ENCODE data around the gene SCAF11.

Gene SCAF11

DNA sequence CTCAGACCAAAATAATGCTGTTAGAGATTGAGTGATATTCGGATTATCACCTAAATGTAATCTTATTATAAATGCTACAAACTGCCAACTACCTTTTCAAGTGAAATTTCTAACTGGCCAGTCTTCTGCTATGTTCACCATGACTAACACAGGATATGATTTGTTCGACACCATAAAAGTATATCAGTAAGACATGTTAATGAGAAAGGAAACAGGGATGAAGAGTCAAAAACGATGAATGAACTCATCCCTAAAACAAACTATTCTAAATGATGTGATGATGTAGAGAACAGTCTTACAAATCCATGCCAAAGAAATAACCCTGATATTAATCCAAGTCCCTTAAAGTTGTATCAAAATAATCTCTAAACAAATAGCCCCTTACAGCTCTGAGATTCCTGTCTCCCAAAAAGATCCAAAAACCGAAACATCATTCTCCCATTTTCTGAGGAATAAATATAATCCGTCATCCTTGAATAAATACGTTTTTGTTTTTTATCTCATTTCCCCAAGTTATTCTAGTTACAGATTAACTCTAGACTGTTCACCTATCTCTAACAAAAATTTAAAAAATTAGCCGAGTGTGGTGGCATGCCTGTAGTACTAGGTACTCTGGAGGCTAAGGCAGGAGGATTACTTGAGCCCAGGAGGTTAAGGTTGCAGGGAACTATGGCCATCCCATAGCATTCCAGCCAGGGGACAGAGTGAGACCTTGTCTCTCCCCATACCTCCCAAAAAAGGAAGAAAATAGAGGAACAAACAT is 9.1 kb downstream of the SCAF11 start:
- no peak for DNase-seq

DNA sequence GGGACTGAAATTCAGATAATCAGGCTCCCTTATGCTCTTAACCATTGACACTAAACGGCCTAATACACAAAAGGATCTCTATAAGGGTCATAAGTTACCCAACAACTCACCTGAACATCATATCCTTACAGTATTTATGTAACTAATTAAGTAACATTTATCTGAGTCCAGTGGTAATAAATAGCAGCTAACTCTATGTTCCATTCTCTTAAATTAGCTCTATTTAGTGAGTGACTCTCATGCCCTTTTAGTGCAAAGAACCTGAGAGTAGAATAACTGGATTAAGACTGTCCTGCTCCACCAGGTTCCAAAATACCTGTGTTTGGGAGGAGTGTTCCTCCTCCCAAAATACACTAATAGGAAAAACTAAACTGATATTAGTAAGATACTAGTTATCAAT is 9.8 kb downstream of the SCAF11 start:
- no peak for DNase-seq

DNA sequence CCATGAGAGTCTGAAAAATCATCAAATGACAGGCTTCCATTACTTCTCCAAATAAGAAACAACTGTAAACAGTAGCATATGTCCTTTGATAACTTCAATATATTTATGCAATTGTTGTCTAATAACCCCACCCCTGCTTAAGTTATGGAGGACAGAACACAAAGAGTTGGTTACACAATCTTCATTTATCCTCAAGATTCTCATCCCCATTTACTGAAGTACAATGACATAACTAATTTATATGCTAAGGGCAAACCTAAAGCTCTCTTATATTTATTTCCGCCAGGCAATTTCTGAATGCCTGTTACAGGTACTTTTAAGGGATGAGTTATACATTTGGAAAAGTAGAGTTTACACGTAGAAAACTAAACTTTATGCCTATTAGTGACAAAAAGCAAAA is 12.3 kb downstream of the SCAF11 start:
- DNase-seq: no peak

DNA sequence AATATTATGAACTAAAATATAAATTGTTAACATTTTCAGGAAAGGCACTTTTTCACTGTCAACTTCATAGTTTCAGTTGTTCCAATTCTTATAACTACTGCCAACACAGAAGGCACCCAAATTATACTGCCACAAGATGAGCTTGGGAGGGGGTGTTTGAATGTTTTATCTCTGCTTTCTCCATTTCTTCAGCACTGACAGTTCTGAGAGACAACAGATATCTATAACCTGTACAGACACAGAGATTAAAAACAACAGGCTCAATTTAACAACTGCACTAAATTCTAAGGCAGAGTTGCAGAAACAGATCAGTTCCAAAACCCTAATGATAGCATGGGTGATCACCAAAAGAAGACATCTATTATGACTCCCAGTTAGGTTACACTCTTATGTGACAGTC is 12.8 kb downstream of the SCAF11 start:
- DNase-seq: no peak

DNA sequence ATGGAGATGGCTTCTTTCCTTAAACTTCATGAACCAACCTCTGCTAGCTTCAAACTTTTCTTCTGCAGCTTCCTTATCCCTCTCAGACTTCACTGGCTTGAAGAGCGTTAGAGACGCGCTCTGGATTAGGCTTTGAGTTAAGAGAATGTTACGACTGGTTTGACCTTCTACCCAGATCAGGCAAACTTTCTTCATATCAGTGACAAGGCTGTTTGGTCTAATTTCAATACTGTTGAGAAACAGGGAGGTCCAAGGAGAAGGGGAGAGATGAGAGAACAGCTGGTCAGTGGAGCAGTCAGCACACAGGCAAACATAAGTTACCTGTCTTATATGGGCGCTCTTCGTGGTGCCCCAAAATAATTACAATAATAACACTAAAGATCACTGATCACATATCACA is 14.9 kb downstream of the SCAF11 start:
- DNase-seq: no peak

DNA sequence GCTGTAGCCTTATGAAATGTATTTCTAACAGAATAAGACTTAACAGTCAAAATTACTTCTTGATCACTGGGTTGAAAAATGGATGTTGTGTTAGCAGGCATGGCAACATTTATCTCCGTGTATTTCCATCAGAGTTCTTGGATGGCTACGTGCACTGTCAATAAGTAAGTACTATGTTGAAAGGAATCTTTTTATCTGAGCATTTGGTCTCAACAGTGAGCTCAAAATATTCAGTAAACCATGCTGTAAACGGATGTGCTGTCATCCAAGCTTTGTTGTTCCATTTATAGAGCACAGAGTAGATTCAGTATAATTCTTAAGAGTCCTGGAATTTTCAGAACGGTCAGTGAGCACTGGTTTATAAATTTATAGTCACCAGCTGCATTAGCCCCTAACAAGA is 15.5 kb downstream of the SCAF11 start:
- DNase-seq: no peak

DNA sequence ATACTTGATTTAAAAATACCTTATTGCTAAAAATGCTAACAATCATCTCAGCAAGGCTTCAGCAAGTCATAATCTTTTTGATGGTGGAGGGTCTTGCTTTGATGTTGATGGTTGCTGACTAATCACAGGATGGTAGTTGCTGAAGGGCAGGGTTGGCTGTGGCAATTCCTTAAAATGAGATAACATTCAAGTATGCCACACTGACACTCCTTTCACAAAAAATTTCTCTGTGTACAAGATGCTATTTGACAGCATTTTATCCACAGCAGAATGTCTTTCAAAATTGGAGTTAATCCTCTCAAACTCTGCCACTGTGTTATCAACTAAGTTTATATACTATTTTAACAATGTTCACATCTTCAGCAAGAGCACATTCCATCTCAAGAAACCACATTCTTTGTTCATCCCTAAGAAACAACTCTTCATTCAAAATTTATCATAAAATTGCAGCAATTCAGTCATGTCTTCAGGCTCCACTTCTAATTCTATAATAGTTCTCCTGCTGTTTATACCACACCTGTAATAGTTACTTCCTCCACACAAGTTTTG is 16.1 kb downstream of the SCAF11 start:
- no peak for DNase-seq

DNA sequence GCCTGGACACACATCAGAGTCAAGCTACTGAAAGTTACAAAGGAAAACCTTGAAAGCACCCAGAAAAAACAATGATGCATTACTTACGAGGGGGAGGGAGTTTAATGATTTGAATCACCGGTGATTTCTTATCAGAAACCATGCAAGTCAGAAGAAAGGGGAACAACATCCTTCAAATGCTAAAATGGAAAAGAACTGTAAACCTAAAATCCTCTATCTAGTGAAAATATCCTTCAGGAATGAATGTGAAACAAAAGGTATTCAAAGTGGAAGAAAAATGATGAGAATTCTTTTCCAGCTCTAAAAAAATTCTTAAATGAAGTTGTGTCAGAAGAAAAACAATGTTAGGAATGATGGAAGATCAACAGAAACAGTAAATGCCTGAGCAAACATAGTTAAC is 16.8 kb downstream of the SCAF11 start:
- DNase-seq: no peak

DNA sequence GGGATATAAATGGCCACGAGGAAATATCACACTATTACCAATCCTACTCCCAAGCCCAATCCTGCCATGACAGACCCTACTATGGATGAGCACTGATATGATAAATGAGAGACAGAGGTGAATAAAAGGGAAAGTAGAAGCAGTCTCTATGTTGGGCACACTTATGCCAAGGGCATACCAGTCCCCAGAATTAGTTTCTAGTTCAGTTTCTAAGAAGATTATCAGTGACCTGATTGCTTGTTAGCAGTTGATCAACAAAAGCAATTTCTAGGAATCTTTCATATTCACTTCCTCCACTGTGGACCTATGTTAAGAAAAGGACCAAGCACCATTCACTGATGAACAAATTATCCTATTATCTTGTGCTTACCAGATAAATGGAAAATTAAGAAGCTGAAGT is 20.0 kb downstream of the SCAF11 start:
- no peak for DNase-seq

DNA sequence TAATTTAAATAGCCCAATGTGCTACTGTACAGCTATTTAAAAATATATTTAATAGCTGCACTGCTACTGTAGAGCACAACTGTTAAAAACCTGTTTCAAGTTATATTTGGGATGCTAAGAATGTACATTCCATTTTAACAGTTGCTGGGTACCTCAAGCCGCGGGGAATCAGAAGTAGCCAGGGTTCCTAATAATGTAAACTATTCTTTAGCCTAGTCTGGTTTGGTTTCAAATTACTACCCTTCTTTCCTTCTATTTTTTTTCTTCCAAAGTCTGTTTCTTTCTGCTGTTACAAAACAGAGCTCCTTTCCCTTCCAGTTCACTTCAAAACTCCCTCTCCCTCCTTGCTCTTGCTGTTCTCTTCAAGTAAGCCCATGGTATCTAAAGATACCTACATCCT is 21.3 kb downstream of the SCAF11 start:
- no peak for DNase-seq

DNA sequence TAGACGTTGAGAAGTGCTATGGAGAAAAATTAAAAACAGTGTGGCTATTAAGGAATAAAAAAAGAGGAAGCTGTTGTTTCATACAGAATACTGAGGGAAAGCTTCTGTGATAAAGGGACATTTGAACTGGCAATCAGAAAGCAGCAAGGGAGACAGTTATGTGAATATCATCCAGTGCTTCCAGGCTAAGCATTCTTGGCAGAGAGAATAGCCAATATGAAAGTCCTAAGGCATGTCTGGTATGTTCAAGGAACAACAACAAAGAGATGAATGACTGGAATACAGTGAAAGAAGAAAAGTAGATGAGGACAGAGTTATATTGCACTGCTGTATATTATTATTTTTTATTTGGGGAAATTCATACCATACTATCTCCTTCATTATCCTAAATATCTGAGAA is 23.9 kb downstream of the SCAF11 start:
- DNase-seq: no peak

DNA sequence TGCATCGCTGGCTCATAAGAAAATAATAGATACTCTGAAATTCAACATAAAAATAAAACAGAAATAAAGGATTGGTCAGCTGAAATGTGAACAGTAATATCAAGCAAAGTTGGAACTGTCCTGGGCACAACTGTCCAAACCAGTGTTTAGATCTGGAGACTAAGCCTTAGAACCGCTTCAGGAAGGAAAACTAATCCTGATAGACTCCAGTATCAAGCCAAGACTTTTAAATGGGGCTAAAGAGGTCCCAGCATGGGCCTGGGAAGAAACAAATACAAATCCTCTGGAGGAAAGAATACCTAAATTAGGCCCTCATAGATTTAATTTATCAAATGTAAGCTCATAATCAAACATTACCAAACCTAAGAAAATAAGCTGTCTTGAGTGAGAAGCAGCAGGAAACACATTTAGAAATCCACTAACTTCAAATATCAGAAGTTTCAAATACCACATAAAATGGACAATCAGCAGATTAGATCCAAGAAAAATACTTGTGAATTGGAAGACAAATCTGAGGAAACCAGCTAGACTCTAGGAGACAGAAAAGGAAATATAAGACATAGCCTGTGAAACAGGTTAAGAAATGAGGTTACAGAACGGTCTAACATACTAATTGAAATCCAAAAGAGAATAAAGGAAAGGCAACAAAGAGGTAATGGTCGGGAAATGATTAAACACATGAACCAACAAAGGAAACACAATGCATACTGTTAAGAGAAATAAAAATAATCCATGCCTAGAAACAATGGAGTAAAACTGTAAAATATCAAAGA is 27.6 kb downstream of the SCAF11 start:
- no peak for DNase-seq

DNA sequence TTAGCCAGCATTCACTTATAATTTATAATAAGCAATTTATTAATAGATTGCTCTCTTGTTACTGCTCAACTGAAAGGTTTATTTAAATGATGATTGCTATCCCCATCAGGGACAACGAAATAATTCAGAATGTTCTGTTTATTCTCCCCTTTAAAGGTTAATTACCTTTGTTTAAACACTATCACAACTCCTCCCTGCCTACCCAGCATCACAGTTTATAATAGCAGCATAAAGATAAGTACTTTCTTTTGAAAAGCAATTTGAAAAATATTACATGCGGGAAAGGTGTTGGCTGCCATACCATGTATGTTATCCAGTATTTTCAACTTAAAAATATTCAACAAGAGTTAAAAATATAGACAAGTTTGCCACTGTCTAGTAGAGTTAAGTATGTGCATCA is 30.6 kb downstream of the SCAF11 start:
- DNase-seq: no peak

DNA sequence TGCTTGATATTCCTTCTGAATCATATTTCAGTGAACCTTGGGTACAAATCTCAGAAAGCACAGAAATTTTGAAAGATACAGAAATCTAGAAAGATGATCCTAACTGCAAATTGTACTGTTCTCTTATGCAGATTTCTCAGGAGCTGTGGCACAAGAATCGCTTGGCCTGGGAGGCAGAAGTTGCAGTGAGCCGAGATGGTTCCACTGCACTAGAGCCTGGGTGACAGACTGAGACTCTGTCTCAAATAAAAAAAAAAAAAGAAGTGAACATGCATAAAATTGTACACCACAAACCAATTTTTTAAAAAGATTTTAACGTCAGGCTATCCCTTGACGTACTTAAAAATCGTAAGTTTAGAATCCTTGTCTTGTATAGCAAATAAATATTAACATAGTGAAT is 31.3 kb downstream of the SCAF11 start:
- DNase-seq: no peak

DNA sequence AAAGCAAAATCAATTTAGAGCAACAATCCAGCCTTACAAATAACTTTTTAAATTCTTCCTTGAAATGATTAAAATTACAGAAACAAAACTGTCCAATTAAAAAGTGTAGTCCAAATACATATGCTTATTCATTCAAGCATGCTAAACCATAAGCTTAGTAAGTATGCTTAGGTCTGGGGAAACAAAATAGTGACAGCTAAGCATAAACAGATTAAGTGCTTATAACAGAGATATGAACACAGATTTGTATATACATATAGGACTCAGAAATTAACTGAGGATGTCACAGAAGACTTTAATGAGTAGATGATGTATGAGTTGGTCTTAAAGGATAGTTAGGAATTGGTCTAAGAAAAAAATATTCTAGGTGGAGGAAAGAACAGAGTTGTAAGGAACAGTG is 41.8 kb downstream of the SCAF11 start:
- DNase-seq: no peak

DNA sequence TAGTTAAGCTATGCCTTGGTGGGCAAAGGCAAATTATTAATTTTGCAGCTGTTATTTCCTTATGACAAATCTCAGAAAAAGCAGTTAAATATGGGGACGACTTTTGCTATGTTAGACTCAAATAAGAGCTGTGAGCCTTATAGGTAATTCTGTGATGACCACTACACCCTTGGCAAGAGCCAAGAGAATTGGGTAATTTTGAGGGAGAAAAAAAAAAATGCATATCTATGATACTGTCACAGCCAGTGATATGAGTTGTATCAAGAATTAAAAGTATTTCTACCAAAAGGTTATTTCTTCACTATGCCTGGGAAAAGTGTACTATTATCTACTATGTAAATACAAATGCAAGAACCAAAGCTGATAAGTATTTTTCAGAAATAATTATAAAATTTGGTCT is 43.9 kb downstream of the SCAF11 start:
- DNase-seq: no peak

DNA sequence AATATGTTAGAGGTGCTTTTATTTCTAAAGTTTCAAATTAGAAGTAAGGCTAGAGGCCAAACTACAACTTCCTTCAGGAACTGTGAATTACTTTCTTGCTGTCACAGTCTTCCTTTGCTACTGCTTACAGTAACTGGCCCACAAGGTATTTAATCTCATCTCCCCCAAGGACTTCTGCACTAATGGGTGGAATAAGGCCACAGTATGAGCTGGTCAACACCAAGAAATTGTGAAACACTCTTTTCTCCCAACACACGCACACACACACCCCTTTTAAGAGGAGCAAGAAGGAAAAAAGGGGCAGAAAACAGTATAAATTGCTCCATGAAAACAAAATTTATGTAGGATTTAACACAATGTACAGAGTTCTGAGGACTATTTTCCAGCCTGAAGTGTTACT is 45.6 kb downstream of the SCAF11 start:
- no peak for DNase-seq

DNA sequence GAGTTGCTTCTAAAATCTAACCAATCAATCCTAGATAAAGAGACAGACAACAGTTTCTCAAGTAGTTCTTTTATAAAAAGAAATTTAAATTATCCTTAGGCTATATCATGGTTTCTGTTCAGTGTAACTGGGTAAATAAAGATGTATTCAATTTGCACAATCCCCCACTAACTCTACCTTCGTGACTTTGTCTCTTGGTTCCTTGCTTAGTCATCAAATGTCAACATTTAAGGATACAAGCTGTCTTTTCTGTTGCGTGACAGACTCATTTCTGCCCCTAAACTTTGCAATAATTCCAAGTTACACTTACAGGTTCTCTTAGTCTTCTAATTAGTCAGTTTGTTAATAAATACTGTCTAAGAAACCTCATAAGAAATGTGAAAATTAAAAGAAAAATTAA is 50.6 kb downstream of the SCAF11 start:
- no peak for DNase-seq

DNA sequence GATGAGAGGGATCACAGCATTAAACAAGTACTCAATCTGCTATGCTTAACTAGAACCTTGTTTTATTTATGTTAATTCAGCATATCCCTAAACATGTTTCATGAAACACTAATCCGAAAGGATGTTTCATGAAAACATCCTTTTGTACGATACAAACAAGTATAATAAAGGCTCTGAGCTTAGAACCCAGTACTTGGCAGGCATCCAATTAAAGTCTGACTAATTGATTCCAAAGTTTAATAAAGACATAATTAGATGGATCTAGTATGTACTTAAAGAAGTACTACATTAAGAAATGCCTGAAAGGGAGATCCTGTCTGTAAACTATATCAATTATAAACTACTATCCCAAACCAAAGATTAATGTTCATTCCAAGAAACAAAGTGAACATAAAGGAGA is 51.8 kb downstream of the SCAF11 start:
- DNase-seq: no peak

DNA sequence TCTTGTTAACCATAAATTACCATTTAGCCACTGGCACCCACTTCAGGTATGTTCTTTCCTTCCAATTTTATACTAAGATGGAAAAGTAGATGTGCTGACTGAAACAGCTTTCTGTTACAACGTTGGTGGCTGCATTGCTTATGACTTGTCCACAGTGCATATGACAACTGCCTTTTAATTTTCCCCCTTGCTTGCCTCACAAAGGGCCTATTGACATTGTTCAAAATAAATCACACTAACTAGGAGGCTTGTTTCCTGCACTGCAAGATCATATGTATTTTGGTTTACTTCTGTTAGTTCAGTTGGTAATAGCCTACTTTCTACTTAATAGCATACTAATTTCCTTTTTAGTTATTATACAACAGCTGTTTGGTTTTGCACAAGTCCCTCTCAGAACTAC is 55.4 kb downstream of the SCAF11 start:
- no peak for DNase-seq

DNA sequence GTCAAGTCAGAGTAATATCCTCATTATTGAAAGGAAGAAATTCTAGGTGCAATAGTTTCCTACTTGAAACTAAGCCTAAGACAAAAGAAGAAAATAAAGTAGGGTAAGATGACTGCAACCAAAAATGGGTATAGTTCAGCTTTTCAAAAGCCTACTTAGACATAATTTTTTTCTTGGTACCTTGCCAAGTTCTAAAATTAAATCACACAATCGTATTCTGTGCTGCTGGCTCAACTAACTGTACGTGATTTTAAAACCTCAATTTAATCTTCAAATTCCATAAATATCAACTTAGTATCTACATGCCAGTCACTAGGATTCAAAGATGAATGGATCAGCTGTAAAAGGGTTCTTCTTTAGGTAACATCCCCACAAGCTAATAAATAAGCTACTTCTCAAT is 56.9 kb downstream of the SCAF11 start:
- no peak for DNase-seq

DNA sequence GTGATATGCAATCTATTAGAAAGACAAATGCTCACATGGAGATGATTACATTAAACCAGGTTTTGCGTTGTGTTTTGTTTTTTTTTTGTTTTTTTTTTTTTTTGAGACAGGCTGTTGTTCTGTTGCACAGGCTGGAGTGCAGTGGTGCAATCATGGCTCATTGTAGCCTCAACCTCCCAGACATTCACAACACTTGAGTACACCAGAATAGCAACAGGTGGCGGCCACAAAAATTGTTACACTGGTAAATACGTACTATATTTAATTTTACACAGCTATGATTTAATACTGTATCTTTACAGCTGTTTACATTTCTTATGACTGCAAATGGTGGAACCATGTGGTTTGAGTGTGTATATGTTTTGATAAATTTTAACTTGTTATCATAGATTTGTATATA is 60.0 kb downstream of the SCAF11 start:
- DNase-seq: no peak

DNA sequence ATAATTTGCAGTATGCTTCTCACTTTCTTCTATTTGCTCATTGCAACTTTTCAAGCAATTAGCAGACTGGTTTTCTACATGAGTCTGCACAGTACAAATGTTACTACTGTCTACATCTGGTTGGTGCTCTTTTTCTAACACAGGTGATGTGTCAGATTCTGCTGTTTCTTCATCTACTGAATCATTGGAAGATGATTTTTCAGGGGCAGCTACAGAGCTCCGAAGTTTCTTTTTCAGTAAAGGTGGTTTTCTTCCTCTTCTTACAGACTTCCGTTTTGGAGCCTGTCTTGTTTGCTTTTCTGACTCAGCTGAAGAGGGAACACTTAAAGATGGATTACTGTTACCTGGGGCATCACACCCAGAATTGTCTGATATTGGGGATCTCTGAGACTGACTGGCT is 62.1 kb downstream of the SCAF11 start:
- no peak for DNase-seq

DNA sequence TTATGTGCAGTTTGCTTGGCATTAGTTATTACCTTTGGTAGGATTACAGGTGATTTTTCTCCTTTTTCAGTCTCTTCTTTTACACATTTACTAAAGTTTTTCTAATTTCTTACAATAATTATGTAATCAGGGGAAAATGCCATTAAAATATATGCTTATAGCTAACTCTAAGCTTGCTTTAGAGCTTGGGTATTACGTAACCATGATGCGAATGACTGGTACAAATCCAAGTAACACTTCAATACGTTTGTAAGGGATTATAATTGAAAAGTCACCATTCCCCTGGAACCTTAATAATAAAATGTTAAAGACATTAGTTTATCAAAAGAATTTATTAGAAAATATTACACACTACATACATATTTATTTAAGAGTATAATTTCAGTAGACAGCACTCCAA is 71.6 kb downstream of the SCAF11 start:
- no peak for DNase-seq

DNA sequence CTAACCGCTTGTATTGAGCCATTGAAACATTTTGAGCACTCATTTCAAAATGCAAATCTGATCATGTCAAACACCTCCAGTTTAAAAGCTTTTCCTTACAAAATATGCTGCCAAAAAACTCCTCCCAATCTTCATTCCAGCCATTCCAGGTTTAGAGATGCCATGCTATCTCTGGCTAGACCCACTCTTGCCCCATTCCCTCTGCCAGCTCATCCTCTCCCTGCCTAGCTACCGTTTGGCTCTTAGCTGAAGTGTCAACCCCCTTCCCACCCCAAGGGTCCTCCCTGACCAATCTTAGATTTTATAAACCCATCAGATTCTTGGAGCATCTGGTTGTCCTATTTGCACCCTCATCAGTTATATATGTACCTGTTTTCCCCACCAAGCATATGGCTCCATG is 75.0 kb downstream of the SCAF11 start:
- no peak for DNase-seq

Data from cerebellar nuclear complex (tissue), 1 donor.